Head of caudate nucleus (tissue), 42 donors: ENCODE data around the gene VEZT.

Source experiments
- DNase-seq, 42 donors: peaks; one replicate each; pipeline versions ENCODE4 v3.0.0 to v3.0.0-alpha.2; 2020 to 2021; ENCODE audit warnings: mixed read lengths in 7 of 42
- intact Hi-C: fragments of 100-400 bp; cut with DNase I; formaldehyde crosslinking; loops from one replicate; pipeline ENCODE4 v1.15.0; 2022

The VEZT gene

GRCh38 chr12:95197636-95198035 is 20.0 kb upstream of the VEZT start:
- intact Hi-C loops: no loop called here

GRCh38 chr12:95198914-95199313 is 18.7 kb upstream of the VEZT start:
- DNase-seq: no peak
- intact Hi-C loops: no loop called here

More at GRCh38 chr12:95197636-95198035, 20.0 kb upstream of the VEZT start:
- no peak for DNase-seq

DNA sequence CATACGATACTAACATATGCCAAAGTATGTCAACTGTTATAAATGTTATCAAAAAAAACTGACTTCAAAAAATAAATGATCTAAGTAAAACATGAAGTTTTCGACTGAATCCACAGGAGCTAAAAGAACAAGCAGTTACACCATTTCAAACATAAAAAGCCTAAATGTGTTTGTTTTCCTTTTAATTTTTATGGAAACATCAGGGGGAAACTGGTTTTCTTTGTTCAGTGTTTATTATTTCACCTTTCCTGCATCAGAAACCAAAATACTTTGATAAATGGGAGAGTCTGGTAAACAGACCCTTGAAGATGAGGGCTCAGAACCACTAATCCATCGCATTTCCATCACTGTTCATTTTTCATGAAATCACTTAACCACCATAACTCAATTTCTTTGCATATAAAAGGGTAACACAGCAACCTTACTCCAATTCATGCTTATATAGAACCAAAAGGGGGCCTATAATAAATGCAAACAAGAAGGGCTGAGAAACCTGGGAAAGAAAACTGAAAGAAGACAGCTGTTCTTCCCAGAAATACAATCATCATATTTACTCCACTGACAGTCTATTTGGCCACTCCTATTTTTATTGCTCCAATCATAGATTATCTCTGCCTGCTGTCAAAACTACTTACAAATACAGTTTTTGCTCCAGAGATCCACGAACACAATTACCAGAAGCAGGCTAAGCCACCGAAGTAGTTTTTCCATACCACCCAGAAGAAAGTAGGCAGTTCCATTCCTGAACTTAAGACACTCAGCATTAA is 17.3 kb upstream of the VEZT start:
- intact Hi-C loops: no loop called here
- DNase-seq: no peak

DNA sequence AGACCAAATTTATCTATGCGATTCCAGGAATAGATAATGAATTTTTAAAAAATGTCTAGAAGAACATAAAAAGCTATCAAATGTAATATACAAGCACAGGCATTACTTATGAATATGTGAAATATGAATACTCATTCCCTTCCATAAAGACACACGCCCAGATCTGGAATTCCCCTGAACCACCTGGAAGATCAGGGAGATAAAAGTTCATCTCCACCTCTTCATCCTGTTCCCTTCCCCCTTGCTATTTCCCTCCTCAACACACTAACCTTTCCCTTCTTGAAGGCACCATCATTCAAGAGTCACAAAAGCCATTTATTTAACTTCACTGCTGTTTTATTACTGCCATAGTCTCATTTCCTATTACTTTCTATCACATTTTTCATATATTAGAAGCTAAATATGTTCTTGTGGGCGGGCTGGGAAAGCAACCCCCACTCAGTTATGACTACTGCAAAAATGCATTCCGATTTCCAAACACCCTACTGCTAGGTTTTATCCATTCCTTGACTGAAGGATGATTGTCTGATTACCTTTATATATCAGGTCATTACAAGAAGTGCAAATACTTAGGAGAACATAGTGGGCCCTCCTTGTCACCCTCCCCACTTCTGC is 16.4 kb upstream of the VEZT start:
- intact Hi-C loops: no loop called here
- peak in 6 of 42 donors; percentile 15 to 47 (median 29) for DNase-seq

DNA sequence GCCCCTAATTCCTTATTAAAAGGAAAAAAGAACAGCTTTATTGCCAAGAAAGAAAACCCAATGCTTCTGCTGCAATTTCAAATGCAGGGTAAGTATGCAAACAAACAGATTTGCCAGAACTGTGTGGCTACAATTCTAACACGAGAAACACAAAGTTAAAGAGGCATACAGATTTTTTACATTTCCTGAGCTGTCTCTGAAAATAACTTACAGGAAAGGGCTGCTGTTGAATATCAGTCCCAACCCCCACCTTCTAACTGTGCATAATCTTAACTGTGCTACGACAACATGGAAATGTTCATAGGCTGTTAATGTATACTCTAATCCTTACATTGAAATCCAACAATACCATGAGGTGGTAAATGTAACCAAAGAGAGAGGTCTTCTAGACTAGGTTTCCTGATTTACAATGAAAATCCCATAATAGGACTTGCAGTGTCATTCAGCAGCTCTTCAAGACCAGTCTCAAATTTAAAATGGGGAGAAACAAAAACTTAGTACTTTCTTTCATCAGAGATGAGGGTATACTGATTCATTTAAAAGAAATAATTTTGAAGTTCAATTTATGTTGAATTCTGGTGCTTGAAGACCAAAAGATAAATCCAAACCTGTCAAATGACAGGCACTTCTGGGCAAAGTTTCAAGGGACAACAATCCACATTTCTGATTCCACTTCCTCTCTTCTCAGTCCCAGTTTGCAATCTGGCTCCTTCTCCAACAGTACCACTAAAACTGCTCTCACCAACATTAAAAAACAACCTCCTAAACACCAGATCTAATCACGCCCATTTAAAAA is 14.7 kb upstream of the VEZT start:
- intact Hi-C loops: no loop called here
- DNase-seq: no peak

DNA sequence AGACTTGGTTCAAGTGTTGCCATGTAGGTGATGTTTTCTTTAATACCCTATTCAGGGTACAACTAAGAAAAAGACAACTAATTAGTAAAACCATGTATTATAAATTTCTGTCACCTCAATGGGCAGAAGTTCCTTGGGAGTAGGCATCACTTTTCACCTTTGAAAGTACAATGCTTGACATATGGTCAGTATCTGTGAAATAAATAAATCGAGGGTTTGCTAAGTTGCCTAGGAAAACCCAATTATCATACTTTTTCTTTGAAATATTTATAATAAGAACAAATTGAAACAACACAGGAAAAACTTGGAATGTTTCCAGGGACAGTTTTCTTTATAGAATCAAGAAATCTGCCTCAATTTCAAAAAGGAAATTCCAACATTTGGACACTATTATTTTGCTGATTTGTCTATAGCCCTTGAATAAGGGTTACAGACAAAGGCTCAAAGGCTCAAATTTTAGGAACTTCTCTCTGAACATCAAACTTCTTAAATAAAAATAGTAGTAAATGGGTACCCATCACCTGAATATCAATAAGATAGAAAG is 14.0 kb upstream of the VEZT start:
- intact Hi-C loops: no loop called here
- no peak for DNase-seq

- peak in 1 of 42 donors; percentile 52 for DNase-seq
- intact Hi-C loops: no loop called here
Observed at GRCh38 chr12:95204141-95204866, 13.3 kb upstream of the VEZT start.

GRCh38 chr12:95205016-95205624 is 12.5 kb upstream of the VEZT start:
- no peak for DNase-seq
- intact Hi-C loops: no loop called here

- intact Hi-C loops: no loop called here
- peak in 22 of 42 donors; percentile 9 to 73 (median 30) for DNase-seq
Observed at GRCh38 chr12:95205685-95206084, 11.9 kb upstream of the VEZT start.

GRCh38 chr12:95206916-95207315 is 10.7 kb upstream of the VEZT start:
- intact Hi-C loops: no loop called here
- DNase-seq: peak in 1 of 42 donors; percentile 20

- intact Hi-C loops: no loop called here
- DNase-seq: no peak
Observed at GRCh38 chr12:95207407-95207806, 10.2 kb upstream of the VEZT start.

DNA sequence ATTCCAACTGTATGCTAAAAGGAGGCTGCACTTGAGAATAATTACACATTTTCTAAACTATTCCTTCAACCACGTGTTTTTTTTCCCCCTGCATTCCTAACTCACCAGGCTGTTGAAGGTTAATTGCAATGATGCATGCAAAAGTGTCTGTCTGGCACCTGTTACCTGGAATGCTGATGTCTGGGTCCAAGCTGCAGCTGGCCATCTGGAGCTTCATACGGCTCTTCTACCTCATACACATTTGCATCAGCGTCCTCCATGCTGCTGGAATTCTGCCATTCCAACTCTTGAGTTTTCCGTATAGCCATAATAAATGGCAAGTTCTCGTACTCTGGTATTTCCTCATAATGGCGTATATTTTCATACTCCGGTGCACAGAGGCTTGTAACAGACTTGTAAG is 8.9 kb upstream of the VEZT start:
- intact Hi-C loops: no loop called here
- no peak for DNase-seq

- intact Hi-C loops: no loop called here
- DNase-seq: no peak
Observed at GRCh38 chr12:95212586-95212985, 5.0 kb upstream of the VEZT start.

GRCh38 chr12:95213119-95213518 is 4.5 kb upstream of the VEZT start:
- DNase-seq: no peak
- intact Hi-C loops: no loop called here

GRCh38 chr12:95213928-95214327 is 3.7 kb upstream of the VEZT start:
- no peak for DNase-seq
- intact Hi-C loops: no loop called here

- intact Hi-C loops: no loop called here
- no peak for DNase-seq
Observed at GRCh38 chr12:95214466-95214865, 3.1 kb upstream of the VEZT start.

DNA sequence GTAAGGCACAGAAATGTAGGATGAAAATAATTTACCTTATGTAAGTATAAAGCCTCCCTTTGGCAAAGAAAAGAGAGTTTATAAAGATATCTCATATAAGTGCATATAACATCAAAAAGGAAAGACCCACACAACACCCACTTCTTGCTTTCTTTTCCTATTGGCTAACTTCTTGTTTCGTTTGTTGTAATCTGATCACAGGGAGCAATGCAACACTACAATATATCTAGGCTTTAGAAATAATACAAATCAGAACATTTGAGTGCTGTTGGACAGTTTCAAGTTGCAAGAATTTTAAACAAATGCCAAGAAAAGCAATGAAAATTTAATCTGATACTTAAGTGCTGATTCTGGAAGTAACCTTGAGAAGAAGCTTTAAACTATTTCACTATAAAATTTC is 1.7 kb upstream of the VEZT start:
- no peak for DNase-seq
- intact Hi-C loops: loop anchor here (5.0 kb wide), 1 partner anchor 144 kb away; the partner anchor contains the start of gene NR2C1

DNA sequence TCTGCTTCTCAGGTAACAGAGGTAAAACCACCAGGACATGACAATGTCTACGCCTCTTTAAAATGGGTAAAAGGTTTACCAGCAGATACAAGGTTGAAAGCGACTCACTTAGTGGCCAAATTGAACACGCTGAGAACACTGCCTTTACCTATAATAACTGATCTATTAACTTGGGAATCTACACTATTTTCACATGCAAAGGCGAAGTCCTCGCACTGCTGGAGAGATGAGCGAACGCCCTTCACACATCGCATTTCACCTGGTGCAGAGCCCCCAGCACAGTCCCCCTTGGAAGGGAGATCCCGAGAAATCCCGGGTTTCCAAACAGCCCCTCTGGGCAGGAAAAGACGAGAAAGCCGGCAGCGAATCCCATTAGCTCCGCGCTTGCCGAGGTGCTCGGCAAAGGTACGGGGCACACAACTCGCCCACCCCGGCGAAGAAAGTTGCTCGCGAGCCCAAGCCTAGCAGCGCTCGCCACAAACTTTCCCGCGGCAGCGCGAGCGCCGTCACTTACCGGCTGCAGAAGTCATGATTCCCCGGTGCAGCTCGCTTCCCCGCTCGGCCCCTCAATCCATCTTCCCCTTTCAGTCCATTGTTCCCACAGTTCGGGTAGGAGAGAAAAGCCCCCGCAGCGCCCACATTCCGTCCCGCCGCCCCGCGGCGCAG is 763 bp upstream of the VEZT start:
- DNase-seq: no peak
- intact Hi-C loops: loop anchor here (5.0 kb wide), 1 partner anchor 145 kb away; the partner anchor contains the start of gene NR2C1
